ENCODE measurements around the gene GOLGA5. TPM values are rescaled to one million over a fixed set of nuclear protein-coding genes. Genes with fewer than 3 reads are reported as not detected.
"Not testable (repeated sequence)": the region's sequence is repeated elsewhere in the genome, so short reads cannot be mapped to it uniquely, and the experiment has no call there.

Gene GOLGA5, protein sequence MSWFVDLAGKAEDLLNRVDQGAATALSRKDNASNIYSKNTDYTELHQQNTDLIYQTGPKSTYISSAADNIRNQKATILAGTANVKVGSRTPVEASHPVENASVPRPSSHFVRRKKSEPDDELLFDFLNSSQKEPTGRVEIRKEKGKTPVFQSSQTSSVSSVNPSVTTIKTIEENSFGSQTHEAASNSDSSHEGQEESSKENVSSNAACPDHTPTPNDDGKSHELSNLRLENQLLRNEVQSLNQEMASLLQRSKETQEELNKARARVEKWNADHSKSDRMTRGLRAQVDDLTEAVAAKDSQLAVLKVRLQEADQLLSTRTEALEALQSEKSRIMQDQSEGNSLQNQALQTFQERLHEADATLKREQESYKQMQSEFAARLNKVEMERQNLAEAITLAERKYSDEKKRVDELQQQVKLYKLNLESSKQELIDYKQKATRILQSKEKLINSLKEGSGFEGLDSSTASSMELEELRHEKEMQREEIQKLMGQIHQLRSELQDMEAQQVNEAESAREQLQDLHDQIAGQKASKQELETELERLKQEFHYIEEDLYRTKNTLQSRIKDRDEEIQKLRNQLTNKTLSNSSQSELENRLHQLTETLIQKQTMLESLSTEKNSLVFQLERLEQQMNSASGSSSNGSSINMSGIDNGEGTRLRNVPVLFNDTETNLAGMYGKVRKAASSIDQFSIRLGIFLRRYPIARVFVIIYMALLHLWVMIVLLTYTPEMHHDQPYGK
- total RNA-seq: 19.5 TPM
- long read RNA-seq, transcript GOLGA5-201 (13 exons, 2,969 nt): major isoform, 46 of 52 reads
- long read RNA-seq, partial matches to known transcripts: 3 of 52 reads
- long read RNA-seq, other reads (novel, unspliced or antisense): 3 of 52 reads

DNA sequence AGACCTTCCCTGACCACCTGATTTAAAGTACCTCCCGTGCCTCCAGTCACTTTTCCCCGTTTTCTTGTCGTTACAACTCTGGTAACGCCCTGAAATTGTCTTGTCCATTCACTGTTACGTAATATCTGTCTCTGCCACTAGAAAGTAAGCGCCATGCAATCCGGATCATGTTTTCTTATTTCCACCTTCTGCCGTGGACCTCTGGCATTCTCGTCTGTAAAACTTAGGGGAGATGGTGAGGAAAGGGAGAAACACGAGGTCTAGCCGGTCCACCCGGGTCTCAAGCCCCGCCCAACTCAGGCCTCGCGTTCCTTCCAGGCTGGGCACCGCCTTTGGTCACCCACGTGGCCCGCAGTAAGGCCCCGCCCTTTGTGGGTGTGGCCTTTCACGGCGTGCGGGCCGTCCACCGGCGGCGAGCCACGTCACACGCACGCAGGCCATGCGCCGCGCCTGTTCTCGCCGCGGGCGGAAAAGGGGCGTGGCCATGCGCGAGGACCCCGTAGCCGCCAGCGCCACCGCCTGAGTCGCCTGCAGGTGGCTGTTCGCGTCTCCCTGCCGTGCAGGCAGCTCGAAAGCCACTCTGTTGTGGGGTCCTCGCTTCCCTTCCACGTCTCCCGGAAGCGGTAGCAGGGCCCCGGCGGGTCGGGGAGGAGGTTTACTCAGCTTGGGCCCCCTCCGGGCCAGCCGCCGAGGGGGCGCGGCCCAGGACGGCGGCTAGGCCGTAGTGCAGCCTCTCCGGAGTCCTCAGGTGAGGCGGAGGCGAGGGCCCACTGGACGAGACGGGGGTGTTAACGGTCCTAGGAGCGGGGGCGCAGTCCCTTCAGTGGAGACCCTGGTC is at the start of gene GOLGA5:
GOLGA5 (plus strand) TSS at position 597 of the 838 bp plus-strand sequence. CDS start 3,133 bp downstream, outside the sequence.
- intact Hi-C loops (cut with micrococcal nuclease): no loop called here

DNA sequence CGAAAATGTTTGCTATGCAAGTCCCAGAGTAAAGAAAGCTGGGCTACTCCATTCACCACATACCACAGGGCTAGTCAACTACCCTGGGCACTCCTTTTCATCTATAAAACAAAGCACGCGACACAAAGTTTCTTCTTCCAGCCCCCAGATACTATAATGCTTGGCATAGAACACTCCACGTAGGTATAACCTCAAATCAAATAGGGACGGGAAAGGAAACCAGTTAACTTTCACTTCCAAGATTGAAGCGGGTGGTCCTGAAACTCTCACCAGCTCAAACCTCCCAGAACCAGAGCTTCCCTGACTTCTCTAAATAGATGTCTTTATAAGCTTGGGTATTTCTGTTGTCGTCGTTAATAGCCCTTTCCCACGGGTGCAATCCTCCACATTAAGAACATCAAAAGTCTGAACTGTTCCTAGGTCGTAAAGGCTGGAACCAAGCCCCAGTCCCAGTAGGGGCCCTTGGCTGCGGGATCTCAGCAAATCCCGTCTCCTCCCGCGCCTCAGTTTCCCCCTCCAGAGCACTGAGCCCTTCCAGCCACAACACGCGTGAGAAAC is 46.3 kb upstream of the GOLGA5 start:
- intact Hi-C loops (cut with micrococcal nuclease): no loop called here
- no peak for DNase-seq
- ATAC-seq: peak; percentile 6

More for the DNA sequence above, at the start of gene GOLGA5:
- DNase-seq (peak; percentile 99), ATAC-seq (peak; percentile 99)

DNA sequence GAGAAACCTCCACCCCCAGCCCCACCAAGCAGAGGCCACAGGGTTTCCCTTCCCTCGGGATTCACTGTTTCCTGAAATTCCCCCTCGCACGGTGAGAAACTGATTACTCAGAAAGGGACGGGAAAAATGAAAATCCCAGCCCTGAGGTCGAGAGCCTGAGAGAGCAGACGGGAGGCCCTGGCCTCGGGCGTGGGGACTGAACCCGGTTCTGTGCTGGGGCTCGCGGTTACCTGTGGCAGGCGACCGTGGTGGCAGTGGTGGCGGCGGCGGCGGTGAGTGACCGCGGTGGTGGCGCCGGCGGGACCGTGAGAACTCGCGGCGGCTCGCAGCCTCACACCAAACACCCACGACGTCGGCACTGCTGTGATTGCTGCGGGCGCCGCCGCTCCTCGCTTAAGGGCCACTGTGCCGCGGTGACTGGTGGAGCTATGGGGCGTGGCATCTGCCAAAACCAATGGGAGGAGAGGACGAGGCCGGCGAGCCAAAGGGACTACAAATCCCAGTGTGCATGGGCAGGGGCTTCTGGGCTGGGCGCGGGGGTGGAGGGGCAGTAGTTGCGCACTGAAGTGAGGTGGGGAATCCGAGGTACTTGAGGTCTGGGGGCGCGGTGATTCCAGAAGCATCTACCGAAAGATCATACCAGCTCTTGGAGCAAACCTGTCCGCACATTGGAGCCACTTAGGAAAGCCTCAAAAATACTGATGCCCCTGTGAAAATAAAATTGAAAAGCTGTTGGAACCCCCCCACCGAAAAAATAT is 45.7 kb upstream of the GOLGA5 start, which contains the start of gene LGMN:
LGMN (minus strand) TSS at position 369 of the 758 bp plus-strand sequence. CDS start 15,841 bp downstream, outside the sequence.
- intact Hi-C loops (cut with micrococcal nuclease): no loop called here
- peak; percentile 97 for DNase-seq

DNA sequence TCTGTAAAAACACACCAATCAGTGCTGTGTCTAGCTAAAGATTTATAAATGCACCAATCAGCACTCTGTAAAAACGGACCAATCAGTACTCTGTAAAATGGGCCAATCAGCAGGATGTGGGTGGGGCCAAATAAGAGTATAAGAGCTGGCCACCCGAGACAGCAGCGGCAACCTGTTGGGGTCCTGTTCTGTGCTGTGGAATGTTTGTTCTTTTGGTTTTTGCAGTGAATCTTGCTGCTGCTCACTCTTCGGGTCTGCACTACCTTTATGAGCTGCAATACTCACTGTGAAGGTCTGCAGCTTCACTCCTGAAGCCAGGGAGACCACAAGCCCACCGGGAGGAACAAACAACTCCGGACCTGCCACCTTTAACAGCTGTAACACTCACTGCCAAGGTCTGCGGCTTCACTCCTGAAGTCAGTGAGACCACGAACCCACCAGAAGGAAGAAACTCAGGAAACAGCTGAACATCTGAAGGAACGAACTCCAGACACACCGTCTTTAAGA is 43.8 kb upstream of the GOLGA5 start:
- intact Hi-C loops (cut with micrococcal nuclease); ATAC-seq; DNase-seq: not testable (repeated sequence)

More for the DNA sequence above, 45.7 kb upstream of the GOLGA5 start, which contains the start of gene LGMN:
- peak; percentile 97 for ATAC-seq

DNA sequence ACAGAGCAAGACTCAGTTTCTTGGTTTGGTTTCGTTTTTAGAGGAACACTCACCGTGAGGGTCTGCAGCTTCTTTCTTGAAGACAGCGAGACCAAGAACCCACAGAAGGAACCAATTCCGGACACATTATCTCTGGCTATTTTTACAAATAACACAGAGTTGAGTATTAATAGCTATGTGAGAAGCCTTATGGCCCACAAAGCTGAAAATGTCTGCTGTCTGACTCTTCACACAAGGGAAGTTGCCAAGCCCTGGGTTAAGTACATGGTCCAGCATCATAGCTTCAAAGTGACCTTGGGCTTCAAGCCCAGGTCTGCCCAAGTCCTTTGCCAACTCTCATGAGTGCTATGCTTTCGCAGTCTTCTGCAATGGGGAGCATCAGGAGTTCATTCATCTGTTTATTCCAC is 43.1 kb upstream of the GOLGA5 start:
- peak; percentile 65 for ATAC-seq
- intact Hi-C loops (cut with micrococcal nuclease): no loop called here
- DNase-seq: peak; percentile 56

DNA sequence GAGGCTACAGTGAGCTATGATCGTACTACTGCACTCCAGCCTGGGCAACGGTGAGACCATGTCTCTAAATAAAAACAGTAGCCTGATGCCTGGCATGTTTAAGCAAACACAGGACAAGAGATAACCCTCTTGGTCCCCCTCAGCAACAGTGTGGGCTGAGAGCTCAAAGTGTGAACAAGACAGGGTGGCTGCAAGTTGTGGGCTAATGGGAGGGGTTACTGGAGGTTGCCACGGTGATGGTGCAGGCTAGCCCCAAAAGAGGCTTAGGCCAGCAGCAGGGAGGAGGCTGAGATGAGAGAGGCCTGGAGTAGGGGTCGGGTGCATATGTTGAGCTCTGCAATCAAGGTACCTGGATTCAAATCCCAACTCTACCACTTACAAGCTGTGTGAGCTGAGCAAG is 42.3 kb upstream of the GOLGA5 start:
- intact Hi-C loops (cut with micrococcal nuclease): no loop called here
- ATAC-seq: no peak

DNA sequence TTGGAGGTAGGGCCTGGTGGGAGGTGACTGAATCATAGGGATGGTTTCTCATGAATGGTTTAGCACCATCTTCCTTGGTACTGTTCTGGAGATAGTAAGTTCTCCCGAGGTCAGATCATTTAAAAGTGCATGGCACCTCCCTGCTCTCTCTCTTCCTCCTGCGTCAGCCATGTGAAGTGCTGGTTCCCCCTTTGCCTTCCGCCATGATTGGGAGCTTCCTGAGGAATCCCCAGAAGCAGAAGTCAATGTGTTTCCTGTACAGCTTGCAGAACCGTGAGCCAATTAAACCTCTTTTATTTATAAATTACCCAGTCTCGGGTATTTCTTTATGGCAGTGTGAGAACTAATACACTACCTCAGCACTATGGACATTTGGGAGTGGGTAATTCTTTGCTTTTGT is 40.9 kb upstream of the GOLGA5 start:
- DNase-seq: no peak
- intact Hi-C loops (cut with micrococcal nuclease): no loop called here
- ATAC-seq: no peak

More for the DNA sequence above, 42.3 kb upstream of the GOLGA5 start:
- no peak for DNase-seq

DNA sequence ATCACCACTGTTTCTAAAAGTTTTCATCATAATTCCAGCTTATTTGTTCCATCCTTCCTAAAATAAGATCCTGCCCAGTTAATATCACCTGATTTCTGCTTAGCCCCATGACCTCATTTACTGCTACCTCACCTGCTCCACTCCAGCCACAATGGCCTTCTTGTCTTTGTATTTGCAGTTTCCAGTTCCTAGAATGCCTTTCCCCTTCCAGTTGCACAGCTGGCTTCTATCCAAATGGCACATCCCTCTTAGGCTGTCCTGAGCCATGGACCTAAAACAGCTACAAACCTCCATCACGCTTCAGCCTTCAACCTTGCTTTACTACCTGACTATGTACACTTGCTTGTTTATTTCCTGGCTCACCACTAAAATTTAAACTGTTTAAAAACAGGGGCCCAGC is 39.1 kb upstream of the GOLGA5 start:
- no peak for ATAC-seq
- intact Hi-C loops (cut with micrococcal nuclease): no loop called here

DNA sequence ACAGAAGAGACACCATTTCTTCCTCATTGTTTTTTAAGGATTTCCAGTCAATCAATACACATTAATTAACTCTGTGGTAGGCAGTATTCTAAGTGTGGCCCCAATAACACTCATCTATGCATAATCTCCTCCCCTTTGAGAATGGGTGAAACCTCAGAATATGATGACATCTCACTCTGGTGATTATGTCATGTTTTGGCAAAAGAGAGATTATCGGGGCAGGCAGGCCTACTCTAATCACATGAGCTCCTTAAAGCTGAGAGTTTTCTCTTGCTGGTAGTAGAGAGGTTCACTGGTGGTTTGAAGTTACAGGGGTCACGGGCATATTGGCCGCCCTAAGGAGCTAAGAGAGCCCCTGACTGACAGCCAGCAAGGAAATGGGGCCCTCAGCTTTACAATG is 38.6 kb upstream of the GOLGA5 start:
- DNase-seq: no peak
- intact Hi-C loops (cut with micrococcal nuclease): no loop called here
- no peak for ATAC-seq

More for the DNA sequence above, 39.1 kb upstream of the GOLGA5 start:
- no peak for DNase-seq

DNA sequence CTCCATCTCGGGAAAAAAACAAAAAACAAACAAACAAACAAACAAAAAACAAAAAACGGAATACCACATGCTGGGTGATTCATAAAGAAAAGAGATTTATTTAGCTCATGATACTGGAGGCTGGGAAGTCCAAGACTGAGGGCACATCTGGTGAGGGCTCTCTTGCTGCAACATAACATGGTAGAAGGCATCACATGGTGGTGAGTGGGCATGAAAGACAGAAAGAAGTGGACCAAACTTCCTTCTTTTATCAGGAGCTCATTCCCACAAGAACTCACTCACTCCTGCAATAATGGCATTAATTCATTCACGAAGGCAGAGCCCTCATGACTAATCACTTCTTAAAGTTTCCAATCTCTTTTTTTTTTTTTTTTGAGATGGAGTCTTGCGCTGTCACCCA is 37.7 kb upstream of the GOLGA5 start:
- ATAC-seq (no peak), DNase-seq (no peak)
- intact Hi-C loops (cut with micrococcal nuclease): no loop called here

DNA sequence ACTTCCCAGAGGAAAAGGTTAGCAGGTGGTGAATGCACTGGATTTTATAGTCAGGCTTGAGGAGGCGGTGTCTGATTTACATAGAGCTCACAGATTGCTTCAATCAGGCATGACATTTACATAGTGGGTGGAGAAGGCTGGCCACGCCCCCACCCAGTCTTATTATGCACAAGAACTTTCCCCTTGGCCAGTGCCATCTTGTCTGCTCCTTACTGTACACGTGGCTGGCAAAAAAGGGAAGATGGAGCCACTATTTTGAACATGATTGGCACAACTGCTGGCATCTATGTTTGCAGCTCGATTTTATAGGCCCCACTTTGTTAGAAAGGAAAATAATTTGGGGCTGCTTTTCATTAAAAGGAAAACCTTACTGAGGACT is 34.8 kb upstream of the GOLGA5 start:
- intact Hi-C loops (cut with micrococcal nuclease): no loop called here
- DNase-seq (no peak), ATAC-seq (no peak)

DNA sequence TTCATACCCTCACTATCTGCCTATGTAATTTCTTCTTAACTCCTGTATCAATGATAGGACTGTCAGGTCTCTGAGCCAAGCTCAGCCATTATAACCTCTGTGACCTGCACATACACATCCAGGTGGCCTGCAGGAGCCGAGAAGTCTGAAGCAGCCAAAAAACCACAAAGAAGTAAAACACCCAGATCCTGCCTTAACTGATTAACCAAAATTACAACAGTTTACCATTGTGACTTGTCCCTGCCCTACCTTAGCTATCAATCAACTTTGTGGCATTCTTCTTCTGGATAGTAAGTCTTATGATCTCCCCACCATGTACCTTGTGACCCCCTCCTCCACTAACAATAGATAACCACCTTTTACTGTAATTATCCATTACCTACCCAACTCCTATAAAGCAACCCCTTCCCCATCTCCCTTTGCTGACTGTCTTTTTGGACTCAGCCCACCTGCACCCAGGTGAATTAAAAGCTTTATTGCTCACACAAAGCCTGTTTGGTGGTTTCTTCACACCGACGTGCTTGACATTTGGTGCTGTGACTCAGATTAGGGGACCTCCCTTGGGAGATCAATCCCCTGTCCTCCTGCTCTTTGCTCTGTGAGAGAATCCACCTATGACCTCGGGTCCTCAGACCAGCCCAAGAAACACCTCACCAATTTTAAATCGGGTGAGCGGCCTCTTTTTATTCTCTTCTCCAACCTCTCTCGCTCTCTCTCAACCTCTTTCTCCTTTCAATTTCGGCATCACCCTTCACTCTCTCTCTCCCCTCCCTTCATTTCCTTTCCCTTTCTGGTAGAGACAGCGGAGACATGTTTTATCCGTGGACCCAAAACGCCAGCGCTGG is 34.2 kb upstream of the GOLGA5 start:
- intact Hi-C loops (cut with micrococcal nuclease): no loop called here
- no peak for ATAC-seq
- DNase-seq: no peak

DNA sequence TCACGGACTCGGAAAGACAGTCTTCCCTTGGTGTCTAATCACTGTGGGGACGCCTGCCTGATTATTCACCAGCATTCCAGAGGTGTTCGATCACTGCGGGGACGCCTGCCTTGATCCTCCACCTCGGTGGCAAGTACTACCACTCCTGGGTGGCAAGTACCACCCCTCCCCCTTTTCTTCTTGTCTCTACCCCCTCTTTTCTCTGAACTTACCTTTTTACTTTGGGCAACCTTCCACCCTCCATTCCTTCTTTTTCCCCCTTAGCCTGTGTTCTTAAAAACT is 33.6 kb upstream of the GOLGA5 start:
- intact Hi-C loops (cut with micrococcal nuclease): no loop called here
- ATAC-seq (no peak), DNase-seq (no peak)

DNA sequence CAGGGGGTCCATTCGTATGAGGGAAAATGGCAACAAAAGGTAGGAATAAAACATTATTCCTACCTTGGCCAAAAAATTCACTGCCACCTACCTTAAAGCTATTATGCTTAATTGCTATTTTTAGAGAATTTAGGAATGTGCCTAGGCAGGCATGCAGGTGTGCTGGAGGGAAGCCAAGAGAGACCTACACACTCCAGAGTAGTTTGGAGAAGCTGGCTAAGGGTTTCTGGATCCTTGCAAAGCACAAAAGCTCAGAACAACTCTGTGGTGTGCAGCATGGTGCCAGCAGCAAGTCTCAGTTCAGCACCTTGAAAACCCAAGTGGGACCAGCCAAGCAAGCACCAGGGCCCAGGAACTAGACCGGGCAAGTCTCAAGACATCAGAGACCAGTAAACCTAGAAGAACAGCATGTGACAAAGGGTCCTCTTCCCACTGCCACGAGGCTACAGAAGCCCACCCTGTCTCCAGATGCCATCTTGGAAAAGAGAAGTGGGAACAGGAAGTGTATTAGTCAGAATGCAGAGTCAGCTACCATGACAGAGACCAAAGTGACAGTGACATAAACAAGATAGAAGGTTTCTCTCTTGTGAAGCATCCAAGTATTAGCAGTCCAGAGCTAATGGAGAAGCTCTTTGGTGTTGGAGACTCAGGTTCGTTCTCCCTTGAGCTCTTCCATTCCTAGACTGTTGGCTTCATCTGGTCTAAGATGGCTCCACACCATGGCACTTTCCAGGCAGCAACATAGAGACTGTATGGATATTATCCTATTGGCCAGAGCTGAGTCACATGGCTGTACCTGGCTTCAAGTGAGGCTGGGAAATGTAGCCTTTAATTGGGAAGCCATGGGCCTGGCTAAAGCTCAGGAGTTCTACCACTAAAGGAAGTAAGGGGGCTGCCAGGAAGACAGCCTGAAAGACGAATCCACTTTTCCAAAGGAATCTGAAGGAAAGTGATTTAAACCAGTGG is 30.2 kb upstream of the GOLGA5 start:
- DNase-seq; intact Hi-C loops (cut with micrococcal nuclease): not testable (repeated sequence)
- peak; percentile 56 for ATAC-seq

DNA sequence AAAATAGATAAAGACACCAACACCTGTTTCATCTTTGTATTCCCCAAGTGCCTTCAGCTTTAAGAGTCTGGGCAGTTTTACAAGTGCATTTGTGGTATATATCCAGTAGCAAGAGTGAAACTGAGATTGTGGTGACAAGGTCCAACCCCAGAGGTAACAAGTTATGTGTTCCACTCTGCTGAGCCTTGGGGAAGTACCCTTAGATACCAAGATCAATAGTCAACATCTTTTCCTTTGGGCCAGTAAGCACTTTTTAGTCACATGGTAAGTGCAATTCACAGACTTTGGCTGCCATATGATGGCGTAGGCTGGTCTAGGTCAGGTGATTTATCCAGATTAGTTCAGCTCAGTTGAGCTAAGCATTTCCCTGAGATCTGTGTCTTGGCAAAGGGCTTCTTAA is 25.9 kb upstream of the GOLGA5 start:
- peak; percentile 72 for ATAC-seq
- DNase-seq; intact Hi-C loops (cut with micrococcal nuclease): not testable (repeated sequence)

DNA sequence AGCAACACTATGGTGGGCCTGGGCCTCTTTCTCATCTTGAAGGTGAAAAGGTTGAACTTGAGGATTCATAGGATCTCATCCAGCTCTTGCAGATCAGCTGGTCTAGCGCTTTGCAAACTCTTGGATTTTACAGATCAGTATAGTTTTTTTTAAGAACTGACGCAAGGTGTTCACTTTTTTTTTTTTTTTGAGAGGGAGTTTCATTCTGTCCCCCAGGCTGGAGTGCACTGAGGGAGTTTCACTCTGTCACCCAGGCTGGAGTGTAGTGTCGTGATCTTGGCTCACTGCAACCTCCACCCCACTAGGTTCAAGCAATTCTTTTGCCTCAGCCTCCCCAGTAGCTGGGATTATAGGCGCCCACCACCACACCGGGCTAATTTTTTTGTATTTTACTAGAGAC is 25.3 kb upstream of the GOLGA5 start:
- DNase-seq: no peak
- intact Hi-C loops (cut with micrococcal nuclease): no loop called here

More for the DNA sequence above, 25.3 kb upstream of the GOLGA5 start:
- ATAC-seq: no peak

All from left ventricle myocardium superior (tissue), 1 donor.